ENCODE results near the gene SPATA25.

GRCh38 chr20:45887346-45887715, at the start of gene SPATA25:
- TF ChIP-seq CTCF (IDR thresholded peaks at IDR 0.05) (no peak), POLR2A (IDR thresholded peaks at IDR 0.05) (no peak)
